GM20000 (cell line): ENCODE results near the gene ZNF480.
A peak's percentile ranks its signal among the peaks of the same experiment; 100 is the strongest.
"Not testable (repeated sequence)": the region's sequence is repeated elsewhere in the genome, so short reads cannot be mapped to it uniquely, and the experiment has no call there.

Source experiments
- DNase-seq: peaks from one replicate; pipeline ENCODE4 v3.0.0; 2012; ENCODE audit warnings: low spot score
- TF ChIP-seq, protein P1 (sequence below): IDR thresholded peaks from 2 replicates; pipeline ENCODE4 v1.5.1; 2012; ENCODE audit warnings: mild to moderate bottlenecking, control low read depth; ENCODE audit errors: extremely low read depth, missing control alignments

ZNF480 gene

DNA sequence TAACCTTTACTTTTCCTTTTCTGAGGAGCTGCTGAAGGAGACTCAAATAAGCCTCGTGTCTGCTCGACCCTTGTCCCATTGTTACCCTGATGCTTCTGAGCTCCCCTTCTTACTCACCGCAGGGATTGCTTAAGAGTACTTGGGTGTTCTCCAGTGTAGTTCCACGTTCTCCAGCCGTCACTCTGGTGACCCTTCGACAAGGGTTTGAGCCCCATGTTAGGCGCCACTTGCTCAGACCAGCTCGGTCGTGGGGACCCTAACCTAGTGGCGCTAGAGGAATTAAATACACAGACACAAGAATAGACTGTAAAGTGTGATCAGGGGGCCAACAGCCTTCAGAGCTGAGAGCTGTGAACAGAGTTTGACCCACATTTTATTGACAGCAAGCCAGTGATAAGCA is 10.3 kb downstream of the ZNF480 start:
- TF ChIP-seq, protein P1, sequence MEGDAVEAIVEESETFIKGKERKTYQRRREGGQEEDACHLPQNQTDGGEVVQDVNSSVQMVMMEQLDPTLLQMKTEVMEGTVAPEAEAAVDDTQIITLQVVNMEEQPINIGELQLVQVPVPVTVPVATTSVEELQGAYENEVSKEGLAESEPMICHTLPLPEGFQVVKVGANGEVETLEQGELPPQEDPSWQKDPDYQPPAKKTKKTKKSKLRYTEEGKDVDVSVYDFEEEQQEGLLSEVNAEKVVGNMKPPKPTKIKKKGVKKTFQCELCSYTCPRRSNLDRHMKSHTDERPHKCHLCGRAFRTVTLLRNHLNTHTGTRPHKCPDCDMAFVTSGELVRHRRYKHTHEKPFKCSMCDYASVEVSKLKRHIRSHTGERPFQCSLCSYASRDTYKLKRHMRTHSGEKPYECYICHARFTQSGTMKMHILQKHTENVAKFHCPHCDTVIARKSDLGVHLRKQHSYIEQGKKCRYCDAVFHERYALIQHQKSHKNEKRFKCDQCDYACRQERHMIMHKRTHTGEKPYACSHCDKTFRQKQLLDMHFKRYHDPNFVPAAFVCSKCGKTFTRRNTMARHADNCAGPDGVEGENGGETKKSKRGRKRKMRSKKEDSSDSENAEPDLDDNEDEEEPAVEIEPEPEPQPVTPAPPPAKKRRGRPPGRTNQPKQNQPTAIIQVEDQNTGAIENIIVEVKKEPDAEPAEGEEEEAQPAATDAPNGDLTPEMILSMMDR, result no peak
- no peak for DNase-seq

DNA sequence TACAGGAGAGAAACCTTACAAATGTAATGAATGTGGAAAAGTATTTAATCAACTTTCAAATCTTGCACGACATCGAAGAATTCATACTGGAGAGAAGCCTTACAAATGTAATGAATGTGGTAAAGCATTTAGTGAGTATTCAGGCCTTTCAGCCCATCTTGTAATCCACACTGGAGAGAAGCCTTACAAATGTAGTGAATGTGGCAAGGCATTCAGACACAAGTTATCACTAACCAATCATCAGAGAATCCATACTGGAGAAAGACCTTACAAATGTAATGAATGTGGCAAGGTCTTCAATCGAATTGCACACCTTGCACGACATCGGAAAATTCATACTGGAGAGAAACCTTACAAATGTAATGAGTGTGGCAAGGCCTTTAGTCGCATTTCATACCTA is 25.5 kb downstream of the ZNF480 start:
- TF ChIP-seq, protein P1, result no peak

DNA sequence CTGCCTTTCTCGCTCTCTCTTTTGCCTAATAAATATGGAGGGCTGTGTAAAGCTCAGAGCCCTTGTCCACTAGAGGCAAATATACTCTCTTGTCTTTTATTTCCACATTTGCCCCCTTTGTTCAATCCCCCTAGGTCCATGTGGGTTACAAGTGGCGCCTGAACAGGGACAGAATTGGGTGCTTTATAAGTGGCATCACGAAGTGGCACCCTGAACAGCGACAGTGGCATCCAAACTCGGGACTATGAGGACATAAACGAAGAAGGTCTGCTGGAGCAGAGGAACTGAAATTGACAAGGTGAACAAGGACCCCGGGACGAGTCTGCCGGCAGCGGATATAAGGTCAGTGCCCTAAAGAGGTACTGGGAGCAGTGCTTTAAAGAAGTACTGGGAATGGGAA is 34.8 kb downstream of the ZNF480 start:
- TF ChIP-seq, protein P1, result no peak
- no peak for DNase-seq

More for the DNA sequence above, 25.5 kb downstream of the ZNF480 start:
- DNase-seq, result no peak

DNA sequence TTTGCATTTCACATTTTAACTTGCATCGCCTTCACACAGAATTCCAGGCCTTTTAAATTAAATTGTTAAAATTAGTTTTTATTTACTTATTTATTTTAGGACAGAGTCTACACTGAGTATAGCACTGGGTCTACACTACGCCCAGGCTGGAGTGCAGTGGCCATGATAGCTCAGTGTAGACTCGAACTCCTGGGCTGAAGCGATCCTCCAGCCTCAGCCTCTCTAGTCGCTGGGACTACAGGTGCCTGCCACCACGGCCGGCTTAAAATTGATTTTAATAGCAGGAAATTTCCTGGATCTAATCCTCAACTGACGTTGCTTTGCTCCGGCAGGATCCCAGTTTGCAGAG is 38.8 kb downstream of the ZNF480 start:
- DNase-seq, result no peak
- TF ChIP-seq, protein P1, result no peak

DNA sequence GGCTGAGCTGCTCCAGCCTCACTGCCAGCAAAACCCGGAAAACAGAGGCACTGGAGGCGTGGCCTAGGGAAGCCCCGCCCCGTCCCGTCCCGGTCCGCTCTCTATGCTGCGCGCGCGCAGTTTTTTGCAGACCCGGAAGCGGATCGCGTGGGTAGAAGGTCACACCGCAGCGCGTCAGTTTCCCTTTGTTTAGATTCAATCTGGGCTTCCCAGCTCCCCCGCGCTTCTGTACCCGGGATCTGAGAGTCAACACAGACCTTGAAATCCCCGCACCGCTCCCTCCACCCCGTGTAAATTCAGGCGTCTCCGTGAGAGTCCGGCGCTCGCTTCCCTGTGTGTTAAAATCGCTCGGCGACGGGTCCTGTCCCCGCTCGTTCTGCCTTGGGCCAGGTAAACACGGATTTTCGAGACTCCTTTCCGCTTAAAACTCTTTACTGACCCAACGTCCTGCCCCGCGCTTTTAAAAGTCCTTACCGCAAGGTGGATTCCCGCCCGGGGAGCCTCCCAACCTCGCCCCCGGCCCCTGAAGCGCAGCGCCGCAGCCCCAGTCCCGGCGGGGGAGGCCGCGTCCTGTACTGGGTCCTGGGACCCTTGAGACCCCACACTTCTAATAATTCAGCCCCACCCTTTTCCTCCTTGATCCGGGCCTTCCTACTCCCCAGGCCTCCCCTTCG is 39.3 kb downstream of the ZNF480 start, which contains the start of gene ZNF610:
Gene ZNF610, plus strand, starts transcription at position 127 of the 674 bp plus-strand sequence. CDS start 12,930 bp downstream, outside the sequence.
- peak; percentile 87 for DNase-seq
- TF ChIP-seq, protein P1, result no peak

DNA sequence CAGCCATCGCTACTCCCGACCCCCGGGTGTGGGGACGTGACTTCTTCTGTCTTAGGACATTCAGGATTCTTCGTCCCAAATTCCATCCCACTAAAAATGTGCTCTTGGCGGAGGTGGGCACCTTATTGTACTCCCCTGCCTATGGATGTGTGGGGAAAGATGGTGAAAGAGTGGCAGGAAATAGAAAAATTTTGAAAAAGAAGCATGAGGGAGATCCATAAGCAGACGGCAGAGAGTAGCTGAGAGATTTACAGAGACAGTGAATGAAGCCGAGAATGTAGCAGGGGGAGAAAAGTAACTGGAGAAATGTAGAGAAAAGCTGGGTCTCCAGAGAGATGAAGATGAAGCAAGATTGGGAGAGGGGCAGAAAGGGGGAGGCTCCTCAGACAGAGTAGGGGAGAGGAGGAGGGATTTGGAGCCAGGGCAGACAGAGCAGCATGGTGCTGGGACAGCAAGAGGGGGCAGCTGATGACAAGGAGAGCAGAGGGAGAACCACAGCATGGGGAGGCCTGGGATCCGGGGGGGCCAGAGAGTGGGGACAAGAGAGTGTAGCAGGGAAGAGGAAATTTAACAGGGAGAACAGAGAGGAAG is 39.9 kb downstream of the ZNF480 start:
- TF ChIP-seq, protein P1, result no peak
- no peak for DNase-seq

DNA sequence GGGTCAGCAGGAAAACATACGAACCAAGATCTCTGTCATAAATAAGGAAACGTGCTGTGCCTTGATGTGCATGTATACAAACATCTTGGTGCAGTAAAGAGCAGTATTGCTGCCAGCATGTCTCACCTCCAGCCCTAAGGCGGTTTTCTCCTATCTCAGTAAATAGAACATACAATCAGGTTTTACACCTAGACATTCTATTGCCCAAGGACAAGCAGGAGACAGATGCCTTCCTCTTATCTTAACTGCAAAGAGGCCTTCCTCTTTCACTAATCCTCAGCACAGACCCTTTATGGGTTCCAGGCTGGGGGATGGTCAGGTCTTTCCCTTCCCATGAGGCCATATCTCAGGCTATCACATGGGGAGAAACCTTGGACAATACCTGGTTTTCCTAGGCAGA is 42.1 kb downstream of the ZNF480 start:
- not testable (repeated sequence) for DNase-seq

DNA sequence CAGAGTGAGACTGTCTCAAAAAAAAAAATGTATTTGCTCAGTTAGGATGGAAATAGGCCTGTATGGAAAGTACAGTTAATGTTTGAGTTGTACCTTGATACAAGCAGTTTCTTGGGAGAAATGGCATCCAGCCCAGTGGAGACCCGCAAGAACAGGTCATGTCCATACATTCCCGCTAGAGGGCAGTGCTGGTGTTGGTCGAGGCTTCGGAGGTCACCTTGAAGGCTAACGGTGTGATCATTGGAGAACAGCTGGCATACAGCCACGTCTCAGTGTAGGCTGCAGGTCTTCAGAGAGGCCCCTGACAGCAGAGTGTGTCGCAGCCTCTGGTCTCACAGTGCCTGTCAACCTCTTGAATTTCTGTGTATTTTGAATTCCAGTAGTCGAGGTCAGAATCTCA is 46.6 kb downstream of the ZNF480 start:
- peak; percentile 37 for DNase-seq
- TF ChIP-seq, protein P1, result peak; percentile 39
